Omental fat pad (tissue), 4 donors: ENCODE results near the gene RIPOR2. TPM values are rescaled to one million over a fixed set of nuclear protein-coding genes. Genes with fewer than 3 reads are reported as not detected.

ENCODE experiments used
- ATAC-seq: fragments of 150-250 bp; one replicate; pipeline ENCODE4 v1.9.1; 2016; ENCODE audit warnings: mild to moderate bottlenecking, moderate library complexity; ENCODE audit not compliant: low FRiP score
- DNase-seq: peaks from one replicate; pipeline ENCODE4 v3.0.0-alpha.2; 2019; ENCODE audit warnings: low spot score
- total RNA-seq, 4 donors: library from RNA; depleted of rRNA; stranded (reverse); fragments of >200 nt; gene quantifications; one replicate each; pipeline ENCODE4 v1.1.0, GENCODE V29; 2016
- TF ChIP-seq, protein P1 (sequence below), 3 donors: fragments of 450-650 bp; IDR thresholded peaks; one replicate each; pipeline ENCODE4 v1.5.1; 2016 to 2017; ENCODE audit warnings: antibody characterized with exemption in 3 of 3, mild to moderate bottlenecking in 3 of 3, moderate library complexity in 2 of 3

The RIPOR2 gene
- total RNA-seq, 4 donors from 2014 or later: 13.9 to 75.0 (median 15.0) TPM

DNA sequence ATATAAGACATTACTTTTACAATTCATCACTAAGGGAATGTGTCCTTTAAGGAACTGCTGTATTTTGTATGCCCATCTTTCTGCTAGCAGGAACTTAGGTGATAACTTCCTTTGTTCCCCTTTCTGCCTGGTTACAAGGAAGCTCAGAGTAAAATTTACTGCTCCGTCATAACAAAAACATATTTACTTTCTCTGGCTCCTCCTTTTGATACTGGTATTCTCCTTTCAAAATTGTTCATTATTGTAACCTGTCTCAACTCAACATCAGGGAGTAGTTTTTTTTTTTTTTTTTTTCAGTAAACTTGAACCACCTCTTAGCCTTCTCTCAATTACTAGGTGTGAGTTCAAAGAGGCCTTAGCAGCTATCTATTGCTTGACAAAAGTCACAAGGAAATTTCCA is 37.1 kb downstream of the RIPOR2 start:
- TF ChIP-seq, protein P1, sequence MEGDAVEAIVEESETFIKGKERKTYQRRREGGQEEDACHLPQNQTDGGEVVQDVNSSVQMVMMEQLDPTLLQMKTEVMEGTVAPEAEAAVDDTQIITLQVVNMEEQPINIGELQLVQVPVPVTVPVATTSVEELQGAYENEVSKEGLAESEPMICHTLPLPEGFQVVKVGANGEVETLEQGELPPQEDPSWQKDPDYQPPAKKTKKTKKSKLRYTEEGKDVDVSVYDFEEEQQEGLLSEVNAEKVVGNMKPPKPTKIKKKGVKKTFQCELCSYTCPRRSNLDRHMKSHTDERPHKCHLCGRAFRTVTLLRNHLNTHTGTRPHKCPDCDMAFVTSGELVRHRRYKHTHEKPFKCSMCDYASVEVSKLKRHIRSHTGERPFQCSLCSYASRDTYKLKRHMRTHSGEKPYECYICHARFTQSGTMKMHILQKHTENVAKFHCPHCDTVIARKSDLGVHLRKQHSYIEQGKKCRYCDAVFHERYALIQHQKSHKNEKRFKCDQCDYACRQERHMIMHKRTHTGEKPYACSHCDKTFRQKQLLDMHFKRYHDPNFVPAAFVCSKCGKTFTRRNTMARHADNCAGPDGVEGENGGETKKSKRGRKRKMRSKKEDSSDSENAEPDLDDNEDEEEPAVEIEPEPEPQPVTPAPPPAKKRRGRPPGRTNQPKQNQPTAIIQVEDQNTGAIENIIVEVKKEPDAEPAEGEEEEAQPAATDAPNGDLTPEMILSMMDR (IDR thresholded peaks at IDR 0.05): no peak
- DNase-seq (no peak), ATAC-seq (no peak)

DNA sequence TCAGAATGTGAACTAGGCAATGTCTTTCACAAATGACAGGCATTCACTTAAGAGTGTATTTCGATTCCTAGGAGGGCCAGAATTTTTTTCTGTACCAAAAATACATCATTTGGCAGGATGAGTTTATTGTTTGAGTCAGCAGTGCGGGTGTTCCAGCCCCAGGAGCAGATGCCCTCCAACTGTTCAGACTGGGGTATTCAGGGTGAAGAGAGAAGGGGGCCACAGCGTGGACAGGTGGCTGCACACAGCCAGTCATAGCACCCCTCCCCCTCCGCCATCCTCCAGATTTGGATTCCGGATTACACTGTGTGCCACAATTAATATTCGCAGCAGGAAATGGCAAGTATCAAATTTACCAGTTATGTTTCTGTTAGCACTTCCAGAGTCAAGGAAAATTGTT is 38.6 kb downstream of the RIPOR2 start:
- DNase-seq (no peak), ATAC-seq (no peak)
- TF ChIP-seq, protein P1 (IDR thresholded peaks at IDR 0.05): no peak

DNA sequence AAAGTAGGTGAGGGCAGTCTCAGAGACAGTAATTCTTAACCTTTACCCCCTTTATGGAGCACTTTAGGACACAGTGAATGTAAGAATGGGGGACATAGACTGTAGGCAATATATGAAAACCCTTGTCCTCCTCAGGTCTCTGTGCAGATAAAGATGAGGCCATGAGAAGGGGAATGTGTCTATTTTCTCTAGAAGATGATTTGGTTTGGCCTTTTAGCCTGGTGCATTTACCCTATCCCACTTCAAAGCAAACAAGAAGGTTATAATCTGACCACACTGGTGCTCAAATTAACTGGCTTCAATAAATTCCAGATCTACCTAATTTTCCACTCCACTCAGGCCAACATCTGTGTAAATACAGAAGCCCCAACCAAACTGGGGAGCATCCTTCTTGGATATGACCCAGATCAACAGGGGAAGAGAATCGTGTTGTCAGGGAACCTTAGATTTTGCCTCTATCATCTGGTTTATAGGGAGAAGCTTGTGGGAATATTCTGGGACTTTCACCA is 42.4 kb downstream of the RIPOR2 start:
- TF ChIP-seq, protein P1 (IDR thresholded peaks at IDR 0.05): no peak
- ATAC-seq: no peak

DNA sequence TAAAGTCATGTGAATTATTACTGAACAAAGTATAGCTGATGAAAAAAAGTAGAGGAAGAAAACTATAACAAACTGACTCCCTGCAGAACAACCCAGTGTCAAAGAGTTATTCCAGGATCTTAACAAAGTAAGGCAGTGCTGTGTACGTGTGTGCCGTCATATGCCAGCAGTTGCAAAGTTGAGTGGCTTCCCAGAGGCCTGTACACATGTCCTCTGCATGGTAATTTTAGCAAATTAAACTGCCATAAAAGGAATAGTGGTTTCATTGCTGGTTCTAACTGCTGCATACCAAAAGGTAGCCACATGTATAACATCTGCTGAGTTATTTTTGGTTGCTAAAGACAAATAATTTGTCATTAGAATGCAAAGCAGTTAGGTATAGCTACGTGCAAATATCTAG is 44.8 kb downstream of the RIPOR2 start:
- no peak for ATAC-seq
- DNase-seq: no peak
- TF ChIP-seq, protein P1 (IDR thresholded peaks at IDR 0.05): no peak

More for the DNA sequence above, 42.4 kb downstream of the RIPOR2 start:
- no peak for DNase-seq

DNA sequence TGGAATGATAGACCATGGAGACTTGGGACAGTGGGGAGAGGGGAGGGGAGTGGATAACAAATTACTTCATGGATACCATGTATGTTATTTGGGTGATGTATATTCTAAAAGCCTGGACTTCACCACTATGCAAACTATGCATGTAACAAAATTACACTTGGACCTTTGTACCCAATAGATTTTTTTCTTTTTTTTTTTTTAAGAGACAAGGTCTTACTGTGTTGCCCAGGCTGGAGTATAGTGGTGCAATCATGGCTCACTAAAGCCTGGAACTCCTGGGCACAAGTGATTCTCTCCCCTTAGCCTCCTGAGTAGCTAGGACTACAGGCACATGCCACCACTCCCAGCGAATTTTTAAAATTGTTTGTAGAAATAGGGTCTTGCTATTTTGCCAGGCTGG is 45.3 kb downstream of the RIPOR2 start:
- TF ChIP-seq, protein P1 (IDR thresholded peaks at IDR 0.05): no peak
- no peak for DNase-seq
- no peak for ATAC-seq

DNA sequence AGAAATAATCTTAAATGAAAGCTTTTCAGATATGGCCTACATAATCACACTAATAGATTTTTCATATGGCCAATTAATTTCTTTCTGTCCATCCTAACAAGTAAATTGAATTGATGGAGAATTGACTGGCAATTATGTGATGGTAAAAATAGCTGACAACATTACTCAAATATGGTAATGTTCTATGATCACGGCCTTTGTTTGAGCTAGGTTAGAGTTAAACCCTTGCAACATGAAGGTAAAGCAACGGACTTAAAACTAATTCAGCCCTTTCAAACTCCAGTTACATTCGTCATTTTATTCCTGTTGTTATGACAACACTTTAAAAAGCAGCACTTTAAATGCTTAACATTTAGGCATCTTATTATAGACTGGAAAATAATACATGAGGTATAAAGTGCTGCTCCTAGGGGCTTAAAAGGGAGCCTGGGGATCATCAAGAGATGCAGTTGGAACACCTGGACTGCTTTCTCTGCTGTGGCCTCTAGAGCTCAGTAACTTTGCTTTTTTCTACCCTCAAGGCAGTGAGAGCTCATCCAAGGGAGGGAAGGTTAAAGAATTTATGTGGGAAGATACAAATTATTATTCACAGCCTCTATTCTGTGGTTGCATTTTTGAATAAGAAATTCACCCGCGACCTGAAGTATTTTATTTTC is 46.9 kb downstream of the RIPOR2 start:
- DNase-seq: no peak
- ATAC-seq: no peak
- TF ChIP-seq, protein P1 (IDR thresholded peaks at IDR 0.05): no peak

DNA sequence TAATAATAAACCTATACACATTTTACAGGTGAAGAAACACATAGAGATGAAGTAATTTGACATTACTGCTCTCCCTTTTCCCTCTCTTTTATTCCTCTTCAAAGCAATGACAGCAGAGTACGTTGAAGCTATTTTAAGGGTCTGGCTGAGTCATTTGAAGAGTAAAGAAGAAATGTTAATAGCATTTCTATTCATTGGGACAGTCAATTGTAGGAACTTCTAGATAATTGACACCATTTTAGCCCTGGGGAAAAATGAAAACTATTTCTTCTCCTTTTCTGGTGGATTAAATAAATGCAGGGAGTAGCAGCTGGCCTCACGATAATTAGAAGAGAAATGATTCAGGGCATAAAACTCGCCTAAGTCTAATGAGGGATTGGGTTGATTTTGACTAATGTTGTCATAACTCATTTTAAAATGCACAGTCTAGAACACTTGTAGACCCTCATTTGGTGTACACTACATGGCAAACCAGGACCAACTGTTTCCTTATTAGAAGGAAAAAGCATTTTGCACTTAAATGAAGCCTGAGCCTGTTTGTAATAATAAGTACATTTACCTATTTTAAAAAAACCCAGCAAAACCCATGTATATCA is 48.1 kb downstream of the RIPOR2 start:
- no peak for DNase-seq
- TF ChIP-seq, protein P1 (IDR thresholded peaks at IDR 0.05): no peak
- ATAC-seq: no peak
